Stimulated activated memory B cell treated with anti-CD40 and anti-IgM and Interleukin-4, amounts not matched to agents 10 μg/mL and 1 μg/mL and 100 μg/mL, for 72 hours (primary cell): ENCODE data around the gene U2AF1.
A peak's percentile ranks its signal among the peaks of the same experiment; 100 is the strongest.
"Not testable (repeated sequence)": the region's sequence is repeated elsewhere in the genome, so short reads cannot be mapped to it uniquely, and the experiment has no call there.

Source experiments
- ATAC-seq: fragments of 150-1000 bp; cut with Tn5 transposase; 2 replicates; pipeline ENCODE4 v1.10.0; 2021
- H3K27ac Mint-ChIP-seq: one replicate; pipeline ENCODE4 v1.8.0; 2022; ENCODE audit warnings: mild to moderate bottlenecking, mixed read lengths
- H3K27me3 Mint-ChIP-seq: one replicate; pipeline ENCODE4 v1.8.0; 2022; ENCODE audit warnings: mixed read lengths
- H3K36me3 Mint-ChIP-seq: one replicate; pipeline ENCODE4 v1.8.0; 2022; ENCODE audit warnings: mixed read lengths
- H3K4me1 Mint-ChIP-seq: one replicate; pipeline ENCODE4 v1.8.0; 2022; ENCODE audit warnings: mixed read lengths
- H3K4me3 Mint-ChIP-seq: one replicate; pipeline ENCODE4 v1.8.0; 2022; ENCODE audit warnings: mild to moderate bottlenecking, moderate library complexity, mixed read lengths
- H3K9me3 Mint-ChIP-seq: one replicate; pipeline ENCODE4 v1.8.0; 2022; ENCODE audit warnings: mixed read lengths

Gene U2AF1, protein sequence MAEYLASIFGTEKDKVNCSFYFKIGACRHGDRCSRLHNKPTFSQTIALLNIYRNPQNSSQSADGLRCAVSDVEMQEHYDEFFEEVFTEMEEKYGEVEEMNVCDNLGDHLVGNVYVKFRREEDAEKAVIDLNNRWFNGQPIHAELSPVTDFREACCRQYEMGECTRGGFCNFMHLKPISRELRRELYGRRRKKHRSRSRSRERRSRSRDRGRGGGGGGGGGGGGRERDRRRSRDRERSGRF

DNA sequence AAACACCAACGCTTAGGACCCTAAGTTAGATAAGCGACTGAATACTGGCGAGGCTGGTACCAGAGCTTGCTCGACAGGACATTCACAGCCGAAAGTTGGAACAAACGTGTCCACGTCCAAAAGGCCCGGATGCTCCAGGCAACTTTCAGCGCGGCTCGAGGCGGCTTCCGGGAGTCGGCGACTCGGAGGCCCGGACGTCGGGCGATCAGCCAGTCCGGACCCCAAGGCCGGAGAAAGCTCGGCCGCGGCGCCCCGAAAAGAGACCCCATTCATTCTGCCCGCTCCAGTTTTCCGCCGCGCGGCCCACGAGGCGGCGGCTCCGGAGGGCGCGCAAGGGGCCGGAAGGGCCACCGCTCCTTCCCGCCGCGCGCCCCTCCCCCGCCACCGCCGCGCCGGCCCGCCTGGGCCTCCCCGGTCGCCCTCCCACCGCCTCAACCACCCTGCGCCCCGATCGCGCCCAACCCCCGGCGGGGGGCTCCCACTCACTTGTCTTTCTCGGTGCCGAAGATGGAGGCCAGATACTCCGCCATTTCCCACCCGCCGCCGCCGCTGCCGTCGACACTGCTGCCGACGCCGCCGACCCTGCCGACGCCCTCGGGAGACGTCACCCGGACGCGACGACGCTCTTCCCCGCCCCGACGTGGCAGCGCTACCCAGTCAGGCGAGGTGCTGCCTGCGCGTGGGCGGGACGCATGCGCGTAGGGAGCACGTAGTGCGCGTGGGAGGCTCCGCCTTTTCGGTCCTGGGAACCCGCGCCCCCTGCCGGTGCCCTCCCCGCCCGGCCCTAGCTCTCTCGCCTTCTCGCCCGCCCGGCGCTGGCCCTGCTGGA lies at the start of gene U2AF1:
Gene U2AF1 (minus strand): TSS at position 606 of the 829 bp plus-strand sequence. CDS start 76 bp downstream, at position 530.
- H3K4me3 Mint-ChIP-seq, result peak within 1 kb of the TSS; percentile 71
- not testable (repeated sequence) for H3K9me3 Mint-ChIP-seq, H3K4me1 Mint-ChIP-seq, H3K27ac Mint-ChIP-seq, H3K36me3 Mint-ChIP-seq, H3K27me3 Mint-ChIP-seq
- ATAC-seq, result peak; percentile 96

DNA sequence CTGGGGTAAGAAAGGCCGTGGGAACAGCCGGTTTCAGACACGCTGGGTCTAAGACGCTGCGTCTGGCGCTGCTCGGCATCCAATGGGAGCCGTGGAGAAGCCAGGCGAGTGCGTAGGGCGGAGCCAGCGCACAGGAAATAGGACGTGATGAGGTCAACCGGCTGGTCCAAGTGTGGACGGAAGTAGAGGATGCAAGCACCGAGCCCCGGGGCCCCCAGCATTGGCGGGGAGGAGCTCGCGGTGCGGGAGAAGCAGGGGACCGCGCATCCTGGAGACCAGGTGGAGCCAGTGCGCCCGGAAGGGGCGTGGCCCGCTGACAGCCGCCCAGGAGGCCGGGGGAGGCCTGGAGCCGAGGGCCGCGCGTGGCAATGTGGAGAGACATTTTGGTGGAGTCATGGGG lies 46.2 kb upstream of the U2AF1 start:
- H3K27ac Mint-ChIP-seq, ATAC-seq, H3K9me3 Mint-ChIP-seq, H3K4me1 Mint-ChIP-seq, H3K36me3 Mint-ChIP-seq, H3K4me3 Mint-ChIP-seq, H3K27me3 Mint-ChIP-seq: not testable (repeated sequence)

- not testable (repeated sequence) for ATAC-seq, H3K36me3 Mint-ChIP-seq, H3K4me1 Mint-ChIP-seq, H3K27ac Mint-ChIP-seq, H3K4me3 Mint-ChIP-seq, H3K9me3 Mint-ChIP-seq, H3K27me3 Mint-ChIP-seq
Observed at GRCh38 chr21:43149344-43149743, 42.0 kb upstream of the U2AF1 start.

- not testable (repeated sequence) for ATAC-seq, H3K36me3 Mint-ChIP-seq, H3K9me3 Mint-ChIP-seq
Observed at GRCh38 chr21:43147999-43148398, 40.6 kb upstream of the U2AF1 start.

GRCh38 chr21:43146637-43147036 lies 39.3 kb upstream of the U2AF1 start:
- not testable (repeated sequence) for H3K36me3 Mint-ChIP-seq, H3K9me3 Mint-ChIP-seq, H3K27ac Mint-ChIP-seq, H3K27me3 Mint-ChIP-seq, H3K4me1 Mint-ChIP-seq, ATAC-seq, H3K4me3 Mint-ChIP-seq

More at GRCh38 chr21:43147999-43148398, 40.6 kb upstream of the U2AF1 start:
- not testable (repeated sequence) for H3K27ac Mint-ChIP-seq, H3K4me1 Mint-ChIP-seq, H3K27me3 Mint-ChIP-seq, H3K4me3 Mint-ChIP-seq

DNA sequence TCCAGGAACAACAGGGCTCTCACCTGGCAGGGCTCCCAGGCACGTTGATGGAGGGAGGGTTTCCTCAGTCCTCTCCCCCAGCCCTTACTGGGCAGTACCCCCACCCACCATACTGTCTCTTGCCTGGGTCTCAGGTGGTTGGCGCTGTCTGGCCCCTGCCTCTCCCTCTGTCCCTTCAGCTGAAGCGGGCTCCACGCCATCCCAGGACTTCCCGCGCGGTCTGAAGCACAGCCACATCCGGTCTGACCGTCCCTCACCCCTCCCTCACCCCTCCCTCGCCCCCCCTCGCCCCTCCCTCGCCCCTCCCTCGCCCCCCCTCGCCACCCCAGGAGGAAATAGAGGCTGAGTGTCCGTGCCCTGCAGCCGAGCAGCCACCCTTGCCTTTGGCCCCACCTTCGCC lies 34.0 kb upstream of the U2AF1 start:
- H3K4me3 Mint-ChIP-seq, ATAC-seq, H3K4me1 Mint-ChIP-seq, H3K9me3 Mint-ChIP-seq, H3K27me3 Mint-ChIP-seq, H3K36me3 Mint-ChIP-seq, H3K27ac Mint-ChIP-seq: not testable (repeated sequence)

DNA sequence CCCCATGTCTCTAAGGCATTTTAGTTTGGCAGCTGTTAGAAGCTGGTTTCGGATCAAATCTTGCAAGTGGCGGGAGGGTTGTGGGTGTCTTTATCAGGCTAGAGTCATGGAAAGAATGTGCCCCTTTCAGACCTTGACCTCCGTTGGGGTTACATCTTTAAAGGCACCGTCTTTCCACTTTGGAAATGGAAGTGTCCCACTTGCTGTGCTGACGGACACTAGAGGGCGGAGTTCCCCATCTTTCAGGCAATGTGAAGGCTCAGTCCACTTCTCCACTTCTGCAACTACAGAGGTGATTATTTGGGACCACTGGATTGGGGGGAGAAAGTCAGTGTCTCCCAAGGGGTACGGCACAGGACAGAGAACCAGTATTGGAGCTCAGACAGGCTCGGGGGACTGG lies 31.6 kb upstream of the U2AF1 start:
- H3K27ac Mint-ChIP-seq, ATAC-seq, H3K4me3 Mint-ChIP-seq, H3K9me3 Mint-ChIP-seq, H3K4me1 Mint-ChIP-seq, H3K27me3 Mint-ChIP-seq, H3K36me3 Mint-ChIP-seq: not testable (repeated sequence)

DNA sequence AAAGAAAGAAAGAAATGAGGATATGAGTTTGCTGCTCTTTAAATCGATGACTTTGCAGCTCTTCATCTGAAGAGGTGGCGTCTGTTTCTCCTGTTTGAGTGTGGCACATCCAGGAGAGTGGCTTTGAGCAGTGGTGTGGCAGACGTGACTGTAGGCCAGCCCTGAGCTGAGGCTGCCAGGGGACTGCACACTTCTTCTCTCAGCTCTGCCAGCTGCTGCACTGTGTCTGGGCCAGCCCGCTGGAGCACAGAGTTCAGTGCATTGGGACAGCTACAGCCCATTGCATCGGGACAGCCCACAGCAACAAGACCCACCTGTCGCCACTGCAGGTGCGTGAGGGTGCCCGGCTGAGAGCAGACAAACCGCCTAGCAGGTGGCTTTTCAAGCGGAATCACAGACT lies 27.1 kb upstream of the U2AF1 start:
- H3K4me1 Mint-ChIP-seq, ATAC-seq, H3K36me3 Mint-ChIP-seq, H3K4me3 Mint-ChIP-seq, H3K27me3 Mint-ChIP-seq, H3K9me3 Mint-ChIP-seq, H3K27ac Mint-ChIP-seq: not testable (repeated sequence)

DNA sequence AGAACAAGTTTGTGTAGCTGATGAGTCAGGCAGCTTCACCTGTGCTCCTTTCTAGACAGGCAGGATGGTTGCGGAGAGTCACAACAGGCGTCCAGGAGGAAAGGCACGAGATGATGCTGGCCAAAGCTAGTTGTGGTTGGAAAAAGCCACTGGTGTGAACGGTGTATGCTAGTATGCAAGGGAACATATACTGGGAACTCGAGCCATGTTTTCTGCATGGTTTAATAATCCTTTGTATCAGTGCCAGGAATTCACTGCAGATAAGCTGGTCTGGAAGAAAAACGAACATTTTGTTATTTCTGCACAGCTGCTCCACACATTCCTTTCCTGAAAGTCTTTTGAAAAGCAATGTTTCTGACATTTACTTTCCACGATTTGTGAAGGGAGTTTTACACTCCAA lies 22.7 kb upstream of the U2AF1 start:
- not testable (repeated sequence) for ATAC-seq, H3K9me3 Mint-ChIP-seq, H3K27me3 Mint-ChIP-seq, H3K36me3 Mint-ChIP-seq, H3K27ac Mint-ChIP-seq, H3K4me1 Mint-ChIP-seq, H3K4me3 Mint-ChIP-seq

- not testable (repeated sequence) for H3K27me3 Mint-ChIP-seq, H3K4me3 Mint-ChIP-seq, H3K9me3 Mint-ChIP-seq, H3K4me1 Mint-ChIP-seq, ATAC-seq, H3K36me3 Mint-ChIP-seq, H3K27ac Mint-ChIP-seq
Observed at GRCh38 chr21:43115956-43116355, 8.6 kb upstream of the U2AF1 start.

GRCh38 chr21:43114483-43114882 lies 7.1 kb upstream of the U2AF1 start:
- H3K4me1 Mint-ChIP-seq, H3K27ac Mint-ChIP-seq, ATAC-seq, H3K4me3 Mint-ChIP-seq, H3K36me3 Mint-ChIP-seq, H3K27me3 Mint-ChIP-seq, H3K9me3 Mint-ChIP-seq: not testable (repeated sequence)

- H3K27ac Mint-ChIP-seq, H3K9me3 Mint-ChIP-seq, ATAC-seq, H3K4me3 Mint-ChIP-seq, H3K36me3 Mint-ChIP-seq, H3K27me3 Mint-ChIP-seq, H3K4me1 Mint-ChIP-seq: not testable (repeated sequence)
Observed at GRCh38 chr21:43109006-43109405, 1.6 kb upstream of the U2AF1 start.

- not testable (repeated sequence) for H3K27me3 Mint-ChIP-seq, H3K27ac Mint-ChIP-seq, H3K9me3 Mint-ChIP-seq, H3K4me3 Mint-ChIP-seq, ATAC-seq, H3K4me1 Mint-ChIP-seq, H3K36me3 Mint-ChIP-seq
Observed at GRCh38 chr21:43108177-43108576, 807 bp upstream of the U2AF1 start.

GRCh38 chr21:43107794-43108137 lies 396 bp upstream of the U2AF1 start:
- ATAC-seq, H3K4me1 Mint-ChIP-seq, H3K4me3 Mint-ChIP-seq, H3K36me3 Mint-ChIP-seq, H3K27me3 Mint-ChIP-seq, H3K9me3 Mint-ChIP-seq, H3K27ac Mint-ChIP-seq: not testable (repeated sequence)

DNA sequence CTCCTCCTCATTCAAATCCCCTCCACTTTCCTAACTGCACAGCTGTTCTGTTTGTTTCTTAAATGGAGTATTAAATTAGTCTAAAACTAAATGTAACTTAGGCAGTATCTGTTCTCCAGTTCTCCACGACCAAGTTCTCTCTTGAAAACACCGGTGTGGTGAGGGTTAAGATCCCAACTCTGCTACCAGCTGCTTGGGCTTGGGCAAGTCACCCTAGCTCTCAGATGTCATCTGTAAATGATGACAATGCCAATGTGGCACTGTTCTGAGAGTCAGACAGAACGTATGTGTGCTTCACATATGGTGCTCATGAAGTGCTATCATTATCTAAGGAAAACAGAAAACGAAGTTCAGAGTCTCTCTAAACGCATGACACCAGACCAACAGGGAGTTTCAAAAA lies 2.7 kb downstream of the U2AF1 start:
- H3K36me3 Mint-ChIP-seq, ATAC-seq, H3K9me3 Mint-ChIP-seq, H3K4me3 Mint-ChIP-seq, H3K27ac Mint-ChIP-seq, H3K27me3 Mint-ChIP-seq, H3K4me1 Mint-ChIP-seq: not testable (repeated sequence)

- not testable (repeated sequence) for H3K27ac Mint-ChIP-seq, H3K4me1 Mint-ChIP-seq, H3K27me3 Mint-ChIP-seq, ATAC-seq, H3K9me3 Mint-ChIP-seq, H3K36me3 Mint-ChIP-seq, H3K4me3 Mint-ChIP-seq
Observed at GRCh38 chr21:43102281-43102680, 5.1 kb downstream of the U2AF1 start.
